Activated B cell treated with CpG ODN at 0.5 μM for 24 hours (primary cell): ENCODE results near the gene ERAP2. TPM values are rescaled to one million over a fixed set of nuclear protein-coding genes. Genes with fewer than 3 reads are reported as not detected.

Source experiments
- ATAC-seq: fragments of 200-7000 bp; cut with Tn5 transposase; one replicate; pipeline ENCODE4 v1.10.0; 2021; ENCODE audit warnings: low read depth, mild to moderate bottlenecking, moderate library complexity
- CTCF ChIA-PET: fragments of 350-600 bp; sonication (Branson Sonifier 250); formaldehyde crosslinking; loops from one replicate; lab custom pipeline; 2021; ENCODE audit warnings: antibody characterized with exemption; lab: Charles Lee
- POLR2A ChIA-PET: fragments of 350-600 bp; sonication (Branson Sonifier 250); formaldehyde crosslinking; loops from one replicate; lab custom pipeline; 2021; ENCODE audit warnings: antibody characterized with exemption; lab: Charles Lee
- DNase-seq: peaks from one replicate; pipeline ENCODE4 v3.0.0; 2022
- H3K27ac Mint-ChIP-seq: one replicate; pipeline ENCODE4 v1.8.0; 2020; ENCODE audit warnings: mixed read lengths
- H3K27me3 Mint-ChIP-seq: one replicate; pipeline ENCODE4 v1.8.0; 2021; ENCODE audit warnings: mixed read lengths
- H3K36me3 Mint-ChIP-seq: one replicate; pipeline ENCODE4 v1.8.0; 2021; ENCODE audit warnings: low read depth, mixed read lengths
- H3K4me1 Mint-ChIP-seq: one replicate; pipeline ENCODE4 v1.8.0; 2021; ENCODE audit warnings: mixed read lengths
- H3K4me3 Mint-ChIP-seq: one replicate; pipeline ENCODE4 v1.8.0; 2020; ENCODE audit warnings: mild to moderate bottlenecking, mixed read lengths
- H3K9me3 Mint-ChIP-seq: one replicate; pipeline ENCODE4 v1.8.0; 2020; ENCODE audit warnings: mixed read lengths
- CTCF ChIP-seq: fragments of 200-600 bp; IDR thresholded peaks from one replicate; pipeline ENCODE4 v1.8.0; 2022; ENCODE audit warnings: antibody characterized with exemption, mild to moderate bottlenecking
- intact Hi-C: fragments of 100-400 bp; cut with micrococcal nuclease; formaldehyde crosslinking; loops from one replicate; pipeline ENCODE4 v1.15.1; 2024
- total RNA-seq: library from RNA; stranded (reverse); gene quantifications from 2 replicates; pipeline ENCODE4 v1.2.3, GENCODE V29; 2022

Gene ERAP2
- total RNA-seq, 1 donor from 2014 or later, result 80.9 TPM

- Mint-ChIP-seq H3K9me3 (no peaks in the 10 kb centered on the region), H3K4me3 (no peak overlapping the region), H3K27ac (no peak overlapping the region), H3K4me1 (peaks cover 86% of the 10 kb centered on the region), H3K27me3 (no peaks in the 10 kb centered on the region), H3K36me3 (peaks cover 24% of the 10 kb centered on the region)
- no peak for DNase-seq
- ChIA-PET CTCF (interaction anchor here (1.3 kb wide), 1 partner anchor 99 kb away, joined by 4 read pairs; no protein-coding TSS in a partner anchor), POLR2A (interaction anchor here (1.3 kb wide), 1 partner anchor 53 kb away, joined by 4 read pairs; no protein-coding TSS in a partner anchor)
- intact Hi-C loops, result no loop called here
- TF ChIP-seq CTCF, result no peak
- no peak for ATAC-seq
Measured at GRCh38 chr5:96967400-96967799, 91.1 kb downstream of the ERAP2 start.

GRCh38 chr5:96968074-96968473 is 91.8 kb downstream of the ERAP2 start:
- TF ChIP-seq CTCF, result no peak
- Mint-ChIP-seq H3K9me3 (no peaks in the 10 kb centered on the region), H3K4me1 (peaks cover 86% of the 10 kb centered on the region), H3K4me3 (no peak overlapping the region), H3K36me3 (peaks cover 25% of the 10 kb centered on the region), H3K27me3 (no peaks in the 10 kb centered on the region), H3K27ac (no peak overlapping the region)
- POLR2A ChIA-PET, result no interaction called here
- intact Hi-C loops, result no loop called here
- ATAC-seq (no peak), DNase-seq (no peak)
- CTCF ChIA-PET, result no interaction called here

- ATAC-seq, result no peak
- Mint-ChIP-seq H3K4me1 (peaks cover 86% of the 10 kb centered on the region), H3K36me3 (peaks cover 23% of the 10 kb centered on the region), H3K27me3 (no peaks in the 10 kb centered on the region), H3K27ac (peak overlapping the region; percentile 3), H3K4me3 (no peak overlapping the region), H3K9me3 (no peaks in the 10 kb centered on the region)
- DNase-seq, result no peak
- intact Hi-C loops, result no loop called here
- POLR2A ChIA-PET, result interaction anchor here (0.5 kb wide), 1 partner anchor 10 kb away, joined by 3 read pairs; no protein-coding TSS in a partner anchor
- TF ChIP-seq CTCF, result no peak
- CTCF ChIA-PET, result no interaction called here
Measured at GRCh38 chr5:96968614-96969013, 92.3 kb downstream of the ERAP2 start.

Other genes with a start within 250 kb of the ERAP2 start
- gene CAST, start 214.1 kb upstream of the ERAP2 start, total RNA-seq, result 199 and 211 TPM in 2 replicates
- 52.5 and 55.2 TPM in 2 replicates for gene ERAP1, start 68.6 kb upstream of the ERAP2 start, total RNA-seq
- gene LNPEP, start 59.6 kb downstream of the ERAP2 start, total RNA-seq, result 88.8 and 96.5 TPM in 2 replicates